Stimulated activated CD4-positive, alpha-beta T cell treated with anti-CD3 and anti-CD28 coated beads, Interleukin-4, amount 100 ng/mL, for 1 hour (primary cell): ENCODE measurements around the gene LAMA1.
"Not testable (repeated sequence)": the region's sequence is repeated elsewhere in the genome, so short reads cannot be mapped to it uniquely, and the experiment has no call there.

Experiments
- DNase-seq: peaks from one replicate; pipeline ENCODE4 v3.0.0-alpha.2; 2020

The LAMA1 gene

GRCh38 chr18:7117390-7118355 is at the start of gene LAMA1:
LAMA1 (minus strand) TSS chr18:7117797; CDS start chr18:7117720, 77 bp downstream.
- no peak for DNase-seq

- no peak for DNase-seq
Measured at GRCh38 chr18:7165846-7166393, 48.3 kb upstream of the LAMA1 start.

- no peak for DNase-seq
Measured at GRCh38 chr18:7164323-7165004, 46.9 kb upstream of the LAMA1 start.

DNA sequence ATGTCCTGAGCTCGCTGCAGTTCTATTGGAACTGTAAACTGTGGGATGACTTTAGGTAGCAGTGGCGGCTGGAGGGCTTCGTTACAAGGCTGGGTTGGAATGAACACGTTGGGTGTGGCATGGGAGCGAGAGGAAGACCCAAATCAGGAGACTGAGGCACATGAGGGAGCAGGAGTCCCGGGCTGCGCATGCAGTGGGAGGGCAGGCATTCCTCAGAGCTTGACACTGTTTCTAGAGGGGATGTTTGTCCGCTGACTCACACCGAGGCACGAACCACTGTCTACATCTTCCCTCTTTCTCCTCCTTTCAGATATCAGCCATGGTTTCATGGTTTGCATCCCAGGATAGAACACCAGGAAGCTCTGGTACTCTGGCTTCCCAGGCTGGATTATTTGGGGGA is 40.6 kb upstream of the LAMA1 start:
- no peak for DNase-seq

DNA sequence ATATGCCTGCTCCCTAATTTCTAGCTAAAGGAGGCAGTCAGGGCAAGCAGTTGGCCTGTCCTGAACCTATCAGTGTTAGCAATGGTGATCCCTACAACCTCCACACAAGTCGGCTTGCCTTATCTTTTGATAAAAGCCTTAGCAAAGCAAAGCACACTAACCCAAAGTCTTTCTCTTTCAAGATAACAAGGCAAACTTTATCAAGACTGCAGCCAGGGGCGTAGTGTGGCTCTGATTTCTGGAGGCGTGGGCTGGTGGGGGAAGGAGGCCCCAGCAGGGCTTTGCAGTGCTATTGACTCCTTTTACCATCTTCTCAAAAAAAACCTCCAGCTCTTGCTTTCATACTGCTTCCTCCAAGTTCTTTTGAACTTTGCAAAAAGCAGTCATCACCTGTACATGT is 40.2 kb upstream of the LAMA1 start:
- DNase-seq = no peak

GRCh38 chr18:7155887-7156286 is 38.3 kb upstream of the LAMA1 start:
- DNase-seq = no peak

DNA sequence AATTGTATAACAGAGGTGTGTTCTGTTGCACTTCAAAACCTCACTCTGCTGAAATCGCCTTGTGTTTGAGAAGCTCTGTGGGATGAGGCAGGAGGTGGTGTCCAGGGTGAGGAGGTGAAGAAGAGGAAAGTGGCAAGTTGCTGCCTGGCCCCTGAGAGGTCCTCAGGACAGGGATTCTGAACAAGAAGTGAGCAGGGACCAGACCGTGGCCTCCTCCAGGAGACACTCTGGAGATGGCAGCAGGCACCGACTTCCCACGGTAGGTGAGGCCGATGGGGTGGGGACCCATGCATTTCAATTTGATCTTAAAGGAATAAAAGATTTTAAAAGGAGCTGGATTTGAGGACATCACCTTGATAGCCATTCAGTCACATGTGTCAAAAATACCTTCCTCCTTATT is 37.5 kb upstream of the LAMA1 start:
- DNase-seq = no peak

GRCh38 chr18:7152440-7152839 is 34.8 kb upstream of the LAMA1 start:
- no peak for DNase-seq

- no peak for DNase-seq
Measured at GRCh38 chr18:7147399-7147798, 29.8 kb upstream of the LAMA1 start.

DNA sequence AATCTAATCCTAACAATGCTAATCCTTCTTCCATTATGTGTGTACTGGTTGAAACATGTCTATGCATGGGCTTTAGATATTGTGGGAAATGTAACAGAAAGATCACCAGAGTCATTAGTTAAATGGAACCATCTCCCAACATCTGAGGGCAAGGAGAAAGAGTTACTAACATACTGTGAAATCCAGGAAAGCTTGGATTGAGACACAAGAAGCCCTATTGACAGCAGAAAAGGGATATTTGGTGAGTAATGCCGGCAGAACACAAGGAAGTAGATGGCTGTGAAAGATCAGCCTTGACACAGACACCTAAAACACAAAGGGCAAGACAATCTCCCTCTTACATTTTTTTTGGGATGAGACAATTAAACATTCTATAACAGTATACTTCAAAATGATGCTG is 28.5 kb upstream of the LAMA1 start:
- DNase-seq = no peak

- not testable (repeated sequence) for DNase-seq
Measured at GRCh38 chr18:7144921-7145320, 27.3 kb upstream of the LAMA1 start.

DNA sequence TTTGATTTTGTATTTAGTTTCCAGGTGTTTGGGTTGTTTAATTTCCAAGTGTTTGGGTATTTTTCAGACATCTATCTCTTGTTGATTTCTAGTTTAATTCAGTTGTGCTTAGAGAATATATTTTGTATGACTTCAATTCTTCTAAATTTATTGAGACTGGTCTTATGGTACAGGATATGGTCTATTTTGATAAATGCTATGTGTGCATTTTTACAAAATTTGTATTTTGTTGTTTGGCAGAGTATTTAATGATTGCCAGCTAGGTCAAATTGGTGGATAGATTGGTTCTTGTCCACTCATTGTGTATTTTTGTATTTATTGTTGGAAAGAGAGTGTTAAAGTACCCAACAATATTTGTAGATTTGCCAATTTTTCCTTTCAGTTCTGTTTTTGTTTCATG is 23.7 kb upstream of the LAMA1 start:
- no peak for DNase-seq

DNA sequence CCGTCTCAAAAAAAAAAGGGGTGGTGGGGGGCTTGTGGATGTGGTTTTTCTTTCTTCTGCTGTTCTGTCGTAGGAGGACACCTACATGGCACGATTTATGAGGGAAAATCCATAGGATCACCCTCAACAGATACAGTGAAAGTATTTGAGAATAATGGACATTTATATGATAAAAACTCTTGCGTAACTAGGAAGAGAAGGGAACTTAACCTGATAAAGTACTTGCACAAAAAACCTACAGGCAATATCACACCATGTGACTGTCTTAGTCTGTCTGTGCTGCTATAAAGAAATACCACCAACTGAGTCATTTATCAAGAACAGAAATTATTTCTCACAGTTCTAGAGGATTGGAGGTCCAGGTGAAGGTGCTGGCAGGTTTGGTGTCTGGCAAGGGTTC is 21.8 kb upstream of the LAMA1 start:
- no peak for DNase-seq

DNA sequence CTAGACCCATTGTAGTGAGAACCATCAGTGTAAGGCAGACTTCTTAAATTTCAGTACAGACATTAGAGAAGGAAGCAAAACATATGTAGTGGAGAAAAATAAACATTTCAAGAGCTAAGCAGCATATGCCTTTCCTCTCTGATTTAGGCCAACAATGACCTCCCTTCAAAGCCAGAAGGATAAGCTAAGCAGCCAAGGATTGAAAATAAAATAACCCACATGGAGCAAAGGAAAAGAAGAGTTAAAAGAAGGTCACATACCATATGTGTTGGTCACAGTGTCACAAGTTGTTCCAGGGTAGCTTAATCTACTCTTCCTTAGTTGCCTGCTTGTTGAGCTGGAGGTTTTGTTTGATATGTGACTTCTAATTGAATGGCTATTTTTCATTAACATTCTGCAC is 15.6 kb upstream of the LAMA1 start:
- no peak for DNase-seq

DNA sequence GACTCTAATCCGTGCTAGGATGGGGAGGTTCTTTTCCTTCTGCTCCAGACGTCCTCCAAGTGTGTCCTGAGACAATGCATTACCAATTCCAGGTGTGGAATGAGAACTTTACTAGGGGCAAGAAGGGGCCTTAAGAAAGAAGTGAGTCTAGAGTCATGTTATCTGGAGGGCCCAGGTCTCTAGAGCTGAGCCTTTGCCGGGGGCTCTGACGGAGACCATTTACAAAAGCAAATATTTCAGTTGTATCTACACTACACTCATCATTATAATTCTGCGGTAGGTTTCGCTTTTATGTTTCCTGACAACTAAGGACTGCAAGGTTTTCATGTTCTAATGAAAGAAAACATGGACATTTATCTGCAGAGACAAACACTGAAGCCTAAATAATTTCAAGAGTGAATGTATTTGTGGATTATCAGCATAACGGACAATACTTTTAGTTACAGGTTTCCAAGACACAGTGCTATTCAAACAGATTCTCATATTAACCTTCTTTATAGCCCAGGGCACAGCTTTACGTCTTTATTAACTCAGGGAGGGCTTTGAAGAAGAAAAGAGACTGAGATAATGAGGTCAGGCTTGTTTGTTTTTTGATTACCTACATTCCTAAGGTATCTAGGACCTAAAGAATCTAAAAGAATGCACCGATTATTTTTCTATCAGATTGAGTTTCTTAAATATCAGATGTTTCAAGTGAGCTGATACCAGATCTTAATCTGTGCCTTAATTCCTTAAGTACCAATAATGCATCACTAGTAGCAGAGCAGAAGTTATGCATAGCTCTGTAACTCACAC is 15.0 kb upstream of the LAMA1 start:
- no peak for DNase-seq

- no peak for DNase-seq
Measured at GRCh38 chr18:7122376-7122775, 4.8 kb upstream of the LAMA1 start.

DNA sequence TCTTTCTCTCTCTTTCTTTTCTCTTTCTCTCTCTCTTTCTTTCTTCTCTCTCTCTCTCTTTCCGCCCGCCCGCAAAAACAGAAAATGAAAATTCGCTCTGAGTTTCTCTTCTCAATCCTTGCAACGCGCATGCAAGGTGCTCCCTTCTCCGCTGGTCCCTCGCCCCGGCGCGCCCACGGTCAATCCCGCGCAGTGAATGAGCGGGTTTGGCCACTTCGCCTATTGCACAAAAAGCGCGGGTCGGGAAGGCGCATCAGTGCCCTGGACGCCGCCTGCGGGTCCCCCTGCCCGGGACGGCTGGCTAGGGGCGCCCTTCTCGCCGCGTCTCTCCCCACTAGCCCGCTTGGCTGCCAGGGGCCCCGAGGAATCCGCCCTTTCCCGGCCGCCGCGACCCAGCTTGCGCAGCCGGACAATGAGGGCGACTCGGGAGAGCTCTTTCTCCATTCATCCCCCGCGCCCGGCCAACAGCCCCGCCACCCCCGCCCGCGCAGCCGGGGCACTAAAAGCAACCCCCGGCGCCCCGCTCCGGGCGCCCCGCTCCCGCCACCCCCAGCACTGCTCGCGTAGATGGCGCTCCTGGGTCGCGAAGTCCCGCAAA is 706 bp downstream of the LAMA1 start:
- DNase-seq = no peak

- no peak for DNase-seq
Measured at GRCh38 chr18:7116001-7116730, 1.4 kb downstream of the LAMA1 start.

GRCh38 chr18:7112936-7113335 is 4.7 kb downstream of the LAMA1 start:
- DNase-seq = no peak

GRCh38 chr18:7111134-7111533 is 6.5 kb downstream of the LAMA1 start:
- DNase-seq = no peak

GRCh38 chr18:7105943-7106342 is 11.7 kb downstream of the LAMA1 start:
- no peak for DNase-seq

- no peak for DNase-seq
Measured at GRCh38 chr18:7105268-7105667, 12.3 kb downstream of the LAMA1 start.
